Ishikawa (cell line): ENCODE measurements around the gene CLIC4.

Experiments
- CEBPB ChIP-seq: IDR thresholded peaks from 2 replicates; pipeline ENCODE4 v1.6.1; 2012
- EGR1 ChIP-seq: IDR thresholded peaks from 2 replicates; pipeline ENCODE4 v1.6.1; 2012
- EP300 ChIP-seq: IDR thresholded peaks from 2 replicates; pipeline ENCODE4 v1.6.1; 2012; ENCODE audit warnings: borderline replicate concordance
- NFIC ChIP-seq: IDR thresholded peaks from 2 replicates; pipeline ENCODE4 v1.6.1; 2012
- TAF1 ChIP-seq: IDR thresholded peaks from 2 replicates; pipeline ENCODE4 v1.6.1; 2012; ENCODE audit warnings: low read depth, mild to moderate bottlenecking
- TCF12 ChIP-seq: IDR thresholded peaks from 2 replicates; pipeline ENCODE4 v1.6.1; 2012; ENCODE audit warnings: low read depth
- YY1 ChIP-seq: IDR thresholded peaks from 2 replicates; pipeline ENCODE4 v1.6.1; 2012; ENCODE audit warnings: low read depth
- TF ChIP-seq, protein P1 (sequence below): IDR thresholded peaks from 2 replicates; pipeline ENCODE4 v1.6.1; 2012; ENCODE audit warnings: low read depth, mild to moderate bottlenecking
- TF ChIP-seq, protein P2 (sequence below): IDR thresholded peaks from 2 replicates; pipeline ENCODE4 v1.6.1; 2012

DNA sequence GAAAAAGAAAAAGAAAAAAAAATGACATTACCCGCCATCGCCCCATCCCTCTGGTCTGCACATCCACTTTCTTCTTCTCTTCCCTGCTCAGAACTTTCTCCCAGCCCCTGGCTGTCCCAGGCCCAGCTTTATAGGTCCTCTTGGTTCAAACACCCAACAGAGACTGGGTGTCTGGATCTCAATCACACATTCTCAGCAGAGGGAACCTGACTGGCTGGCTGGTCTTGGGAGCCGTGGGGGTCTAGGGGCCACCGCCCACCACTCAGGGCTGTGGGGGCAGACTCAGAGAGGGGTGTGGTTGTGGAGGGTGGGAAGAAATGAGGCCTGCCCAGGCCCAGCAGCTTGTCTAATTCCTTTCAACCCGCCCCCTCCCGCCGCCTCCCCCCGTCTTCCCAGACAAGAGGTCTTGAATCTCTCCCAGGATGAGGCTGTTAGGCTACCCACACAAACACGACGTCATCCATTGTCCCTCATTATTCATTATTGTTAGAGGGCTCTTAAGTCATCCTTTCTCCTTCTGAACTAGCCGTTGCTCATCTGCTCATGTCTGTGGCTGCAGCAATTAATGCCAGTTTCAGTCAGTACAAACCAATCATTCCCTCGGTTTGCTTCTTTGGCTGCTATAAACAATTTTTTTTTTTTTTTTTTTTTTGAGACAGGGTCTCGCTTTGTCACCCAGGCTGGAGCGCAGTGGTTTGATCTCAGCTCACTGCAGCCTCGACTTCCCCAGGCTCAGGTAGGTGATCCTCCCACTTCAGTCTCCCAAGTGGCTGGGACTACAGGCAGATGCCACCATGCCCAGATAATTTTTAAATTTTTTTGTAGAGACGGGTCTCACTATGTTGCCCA, 40.6 kb upstream of the CLIC4 start:
- TF ChIP-seq TAF1 (no peak), EGR1 (no peak), NFIC (no peak), EP300 (no peak), CEBPB (no peak), TCF12 (no peak), YY1 (no peak)
- TF ChIP-seq, protein P1, sequence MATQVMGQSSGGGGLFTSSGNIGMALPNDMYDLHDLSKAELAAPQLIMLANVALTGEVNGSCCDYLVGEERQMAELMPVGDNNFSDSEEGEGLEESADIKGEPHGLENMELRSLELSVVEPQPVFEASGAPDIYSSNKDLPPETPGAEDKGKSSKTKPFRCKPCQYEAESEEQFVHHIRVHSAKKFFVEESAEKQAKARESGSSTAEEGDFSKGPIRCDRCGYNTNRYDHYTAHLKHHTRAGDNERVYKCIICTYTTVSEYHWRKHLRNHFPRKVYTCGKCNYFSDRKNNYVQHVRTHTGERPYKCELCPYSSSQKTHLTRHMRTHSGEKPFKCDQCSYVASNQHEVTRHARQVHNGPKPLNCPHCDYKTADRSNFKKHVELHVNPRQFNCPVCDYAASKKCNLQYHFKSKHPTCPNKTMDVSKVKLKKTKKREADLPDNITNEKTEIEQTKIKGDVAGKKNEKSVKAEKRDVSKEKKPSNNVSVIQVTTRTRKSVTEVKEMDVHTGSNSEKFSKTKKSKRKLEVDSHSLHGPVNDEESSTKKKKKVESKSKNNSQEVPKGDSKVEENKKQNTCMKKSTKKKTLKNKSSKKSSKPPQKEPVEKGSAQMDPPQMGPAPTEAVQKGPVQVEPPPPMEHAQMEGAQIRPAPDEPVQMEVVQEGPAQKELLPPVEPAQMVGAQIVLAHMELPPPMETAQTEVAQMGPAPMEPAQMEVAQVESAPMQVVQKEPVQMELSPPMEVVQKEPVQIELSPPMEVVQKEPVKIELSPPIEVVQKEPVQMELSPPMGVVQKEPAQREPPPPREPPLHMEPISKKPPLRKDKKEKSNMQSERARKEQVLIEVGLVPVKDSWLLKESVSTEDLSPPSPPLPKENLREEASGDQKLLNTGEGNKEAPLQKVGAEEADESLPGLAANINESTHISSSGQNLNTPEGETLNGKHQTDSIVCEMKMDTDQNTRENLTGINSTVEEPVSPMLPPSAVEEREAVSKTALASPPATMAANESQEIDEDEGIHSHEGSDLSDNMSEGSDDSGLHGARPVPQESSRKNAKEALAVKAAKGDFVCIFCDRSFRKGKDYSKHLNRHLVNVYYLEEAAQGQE = no peak
- TF ChIP-seq, protein P2, sequence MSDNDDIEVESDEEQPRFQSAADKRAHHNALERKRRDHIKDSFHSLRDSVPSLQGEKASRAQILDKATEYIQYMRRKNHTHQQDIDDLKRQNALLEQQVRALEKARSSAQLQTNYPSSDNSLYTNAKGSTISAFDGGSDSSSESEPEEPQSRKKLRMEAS = no peak
